HG02610 (cell line): ENCODE measurements around the gene GRIK4.

Experiments
- ATAC-seq: cut with Tn5 transposase; IDR thresholded peaks from one replicate; pipeline ENCODE4 v1.9.1; 2021; ENCODE audit warnings: mild to moderate bottlenecking, moderate library complexity; ENCODE audit not compliant: unreplicated experiment

GRIK4 gene

GRCh38 chr11:120657306-120658070 is 145.9 kb downstream of the GRIK4 start:
- ATAC-seq, result peak; percentile 73

- peak; percentile 52 for ATAC-seq
Measured at GRCh38 chr11:120658071-120658423, 146.5 kb downstream of the GRIK4 start.

- ATAC-seq, result no peak
Measured at GRCh38 chr11:120659076-120659475, 147.5 kb downstream of the GRIK4 start.

- no peak for ATAC-seq
Measured at GRCh38 chr11:120660024-120660565, 148.5 kb downstream of the GRIK4 start.

GRCh38 chr11:120662071-120662676 is 150.6 kb downstream of the GRIK4 start:
- no peak for ATAC-seq

- no peak for ATAC-seq
Measured at GRCh38 chr11:120663142-120663541, 151.6 kb downstream of the GRIK4 start.

- ATAC-seq, result no peak
Measured at GRCh38 chr11:120666121-120666639, 154.6 kb downstream of the GRIK4 start.

GRCh38 chr11:120667281-120667680 is 155.7 kb downstream of the GRIK4 start:
- ATAC-seq, result no peak

- ATAC-seq, result no peak
Measured at GRCh38 chr11:120667934-120668333, 156.4 kb downstream of the GRIK4 start.

- ATAC-seq, result no peak
Measured at GRCh38 chr11:120668537-120668936, 157.0 kb downstream of the GRIK4 start.

GRCh38 chr11:120674542-120674941 is 163.0 kb downstream of the GRIK4 start:
- no peak for ATAC-seq

GRCh38 chr11:120675171-120675570 is 163.6 kb downstream of the GRIK4 start:
- ATAC-seq, result no peak

- no peak for ATAC-seq
Measured at GRCh38 chr11:120676991-120677390, 165.4 kb downstream of the GRIK4 start.

GRCh38 chr11:120680322-120680721 is 168.8 kb downstream of the GRIK4 start:
- ATAC-seq, result no peak

GRCh38 chr11:120681434-120682331 is 170.1 kb downstream of the GRIK4 start:
- ATAC-seq, result no peak

- no peak for ATAC-seq
Measured at GRCh38 chr11:120682332-120682649, 170.7 kb downstream of the GRIK4 start.

GRCh38 chr11:120682866-120683265 is 171.3 kb downstream of the GRIK4 start:
- no peak for ATAC-seq

- no peak for ATAC-seq
Measured at GRCh38 chr11:120686516-120686915, 175.0 kb downstream of the GRIK4 start.

- ATAC-seq, result no peak
Measured at GRCh38 chr11:120688163-120688562, 176.6 kb downstream of the GRIK4 start.

- no peak for ATAC-seq
Measured at GRCh38 chr11:120689596-120690275, 178.2 kb downstream of the GRIK4 start.

GRCh38 chr11:120690406-120690805 is 178.9 kb downstream of the GRIK4 start:
- no peak for ATAC-seq
